ENCODE data around the gene CABLES1.

DNA sequence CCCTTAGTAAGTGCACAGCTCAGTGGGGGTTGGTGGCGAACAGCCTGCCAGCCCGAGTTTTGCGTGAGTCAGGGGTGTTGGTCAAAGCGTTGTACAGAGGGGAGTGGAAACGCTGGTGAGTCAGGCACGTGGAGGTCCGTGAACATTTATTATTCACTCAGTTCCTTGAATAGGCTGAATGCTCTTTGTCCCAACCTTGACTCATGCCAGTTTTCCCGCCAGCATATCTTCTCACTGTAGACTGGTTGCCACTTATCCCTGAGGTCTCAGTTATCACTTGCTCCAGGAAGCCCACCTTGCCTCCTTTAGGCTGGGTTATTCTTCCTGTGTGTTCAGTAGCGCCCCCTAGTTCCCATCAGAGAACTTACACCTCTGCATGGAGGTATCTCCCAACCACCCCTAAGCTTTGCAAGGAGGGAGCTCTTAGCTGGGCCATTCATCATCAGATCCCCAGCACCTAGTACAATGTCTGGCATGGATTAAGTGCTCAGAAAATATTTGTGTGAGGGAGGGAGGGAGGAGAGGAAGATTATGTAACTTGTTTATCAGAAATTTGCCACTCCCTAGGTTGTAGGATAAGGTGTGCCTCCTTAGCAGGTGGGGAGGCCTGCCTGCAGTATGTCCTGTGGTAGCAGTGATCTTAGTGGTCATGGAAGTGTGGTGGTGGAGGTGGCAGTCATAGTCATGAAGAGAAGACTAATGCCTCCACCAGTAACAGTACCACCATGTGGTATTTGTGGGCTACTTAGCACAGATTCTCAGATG lies 72.1 kb downstream of the CABLES1 start:
- TF ChIP-seq EZH2phosphoT487 (IDR thresholded peaks at IDR 0.05; ENCODE audit: insufficient read depth, low read depth) (no peak), EZH2 (IDR thresholded peaks at IDR 0.05; ENCODE audit: insufficient read depth, poor library complexity, severe bottlenecking) (no peak)

Measured in GM23248 (cell line).